GM19023 (cell line): ENCODE data around the gene LSR.
"Not testable (repeated sequence)": the region's sequence is repeated elsewhere in the genome, so short reads cannot be mapped to it uniquely, and the experiment has no call there.

Source experiments
- ATAC-seq: cut with Tn5 transposase; IDR thresholded peaks from one replicate; pipeline ENCODE4 v1.9.1; 2021; ENCODE audit warnings: mild to moderate bottlenecking, moderate library complexity; ENCODE audit not compliant: unreplicated experiment

The LSR gene

DNA sequence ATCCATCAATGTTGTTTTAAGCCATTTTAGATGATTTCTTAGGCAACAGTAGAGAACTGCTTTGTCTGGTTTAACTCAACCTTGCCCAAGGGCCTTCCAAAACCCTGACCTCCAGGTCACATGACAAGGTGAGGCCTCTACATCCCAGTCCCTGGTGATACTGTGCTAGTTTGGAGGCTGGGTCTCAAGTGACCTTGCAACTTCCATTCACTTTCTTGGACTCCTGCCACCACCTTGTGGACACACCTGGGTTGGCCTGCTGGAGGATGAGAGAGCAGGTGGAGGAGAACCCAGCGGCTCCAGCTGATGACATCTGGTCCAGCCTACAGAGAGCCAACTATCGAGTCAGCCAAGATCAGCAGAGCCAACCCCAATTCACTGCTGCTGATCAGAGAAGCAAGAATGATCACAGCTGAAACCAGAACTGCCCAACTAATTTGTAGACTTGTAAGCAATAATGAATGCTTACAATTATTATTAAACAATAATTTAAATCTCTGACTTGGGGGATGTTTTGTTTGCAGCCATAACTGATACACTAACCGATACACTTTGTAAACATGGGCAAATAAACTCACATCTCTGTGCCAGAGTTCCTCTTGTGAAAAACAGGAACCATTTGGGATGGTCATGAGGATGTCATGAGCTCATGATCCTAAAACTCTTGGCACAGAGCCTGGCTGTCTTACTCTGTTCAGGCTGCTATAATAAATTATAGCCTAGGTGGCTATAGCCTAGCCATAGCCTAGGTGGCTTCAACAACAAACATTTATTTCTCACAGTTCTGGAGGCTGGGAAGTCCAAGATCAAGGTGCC, 31.8 kb upstream of the LSR start:
- no peak for ATAC-seq

DNA sequence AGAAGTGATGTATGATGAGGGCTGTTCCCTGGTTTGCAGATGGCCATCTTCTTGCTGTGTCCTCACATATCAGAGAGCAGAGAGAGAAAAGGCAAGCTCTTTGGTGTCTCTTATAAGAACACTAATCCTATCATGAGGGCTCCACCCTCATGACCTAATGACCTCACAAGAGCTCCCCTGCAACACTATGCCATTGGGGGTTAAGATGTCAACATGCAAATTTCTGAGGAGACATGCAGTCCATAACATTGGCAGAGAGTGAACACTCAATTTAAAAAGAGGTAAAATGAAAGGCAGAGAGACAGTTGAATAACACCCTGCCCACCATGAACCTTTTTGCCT, 31.2 kb upstream of the LSR start:
- no peak for ATAC-seq

DNA sequence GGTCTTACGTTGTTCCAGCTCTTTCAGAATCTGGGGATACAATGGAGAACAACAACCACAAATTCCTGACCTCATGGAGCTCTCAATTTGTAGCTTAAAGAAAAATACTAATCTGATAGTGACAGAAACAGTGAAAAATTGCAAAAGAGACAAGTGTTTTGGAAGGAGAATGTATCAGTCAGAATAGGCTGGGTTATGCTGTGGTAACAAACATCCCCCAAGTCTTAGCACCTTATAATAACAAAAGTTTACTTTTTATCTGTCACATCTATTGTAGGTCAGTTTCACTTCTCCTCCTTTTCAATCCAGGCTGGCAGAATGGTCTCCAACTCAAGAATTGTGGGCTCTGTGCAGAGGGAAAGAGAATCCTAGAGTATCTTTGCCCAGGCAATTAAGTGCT, 29.8 kb upstream of the LSR start:
- ATAC-seq: no peak

DNA sequence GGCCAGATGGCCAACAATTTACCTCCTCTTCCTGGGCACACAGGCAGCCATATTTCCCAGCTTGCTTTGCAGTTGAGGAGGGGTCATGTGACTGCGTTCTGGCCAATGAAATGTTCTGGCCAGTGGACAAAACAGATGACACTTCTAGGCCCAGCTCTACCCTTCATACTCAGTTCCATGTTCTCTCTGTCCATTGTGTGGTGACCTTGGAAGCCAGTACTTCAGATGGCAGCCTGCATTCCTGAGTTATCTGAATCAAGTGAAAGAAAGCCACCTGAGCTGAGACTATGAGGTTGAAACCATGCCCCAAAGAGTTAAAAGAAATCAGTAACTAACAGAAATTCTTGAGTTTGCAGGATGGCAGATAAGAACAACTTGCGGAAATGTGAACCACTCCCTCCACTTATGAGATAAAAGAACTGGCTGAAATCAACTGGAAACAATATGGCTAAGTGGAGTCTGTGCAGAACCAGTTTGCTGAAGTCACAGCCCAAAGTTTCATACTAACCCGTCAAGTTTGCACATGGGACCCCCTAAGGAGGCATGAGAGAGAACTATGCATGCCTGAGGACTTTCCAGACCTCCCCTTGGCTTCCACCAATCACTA, 28.4 kb upstream of the LSR start:
- no peak for ATAC-seq

DNA sequence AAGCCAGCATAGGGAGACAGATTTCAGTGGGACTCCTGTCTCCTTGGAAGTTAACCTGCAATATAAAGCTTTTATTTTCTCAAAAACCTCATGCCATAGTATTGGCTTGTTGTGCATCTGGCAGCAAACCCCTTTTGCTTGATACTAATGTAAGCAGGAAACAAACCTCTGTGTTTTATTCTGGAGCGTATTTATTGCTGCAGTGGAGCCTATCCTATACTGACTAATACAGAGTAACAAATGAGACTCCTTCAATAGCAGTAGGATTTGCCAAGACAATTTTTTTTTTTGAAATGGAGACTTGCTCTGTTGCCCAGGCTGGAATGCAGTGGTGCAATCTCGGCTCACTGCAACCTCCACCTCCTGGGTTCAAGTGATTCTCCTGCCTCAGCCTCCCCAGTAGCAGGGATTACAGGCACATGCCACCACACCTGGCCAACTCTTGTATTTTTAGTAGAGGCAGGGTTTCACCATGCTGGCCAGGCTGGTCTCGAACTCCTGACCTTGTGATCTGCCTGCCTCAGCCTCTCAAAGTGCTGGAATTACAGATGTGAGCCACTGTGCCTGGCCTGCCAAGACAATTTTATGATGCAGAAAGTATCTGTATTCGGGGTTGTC, 27.7 kb upstream of the LSR start:
- not testable (repeated sequence) for ATAC-seq

DNA sequence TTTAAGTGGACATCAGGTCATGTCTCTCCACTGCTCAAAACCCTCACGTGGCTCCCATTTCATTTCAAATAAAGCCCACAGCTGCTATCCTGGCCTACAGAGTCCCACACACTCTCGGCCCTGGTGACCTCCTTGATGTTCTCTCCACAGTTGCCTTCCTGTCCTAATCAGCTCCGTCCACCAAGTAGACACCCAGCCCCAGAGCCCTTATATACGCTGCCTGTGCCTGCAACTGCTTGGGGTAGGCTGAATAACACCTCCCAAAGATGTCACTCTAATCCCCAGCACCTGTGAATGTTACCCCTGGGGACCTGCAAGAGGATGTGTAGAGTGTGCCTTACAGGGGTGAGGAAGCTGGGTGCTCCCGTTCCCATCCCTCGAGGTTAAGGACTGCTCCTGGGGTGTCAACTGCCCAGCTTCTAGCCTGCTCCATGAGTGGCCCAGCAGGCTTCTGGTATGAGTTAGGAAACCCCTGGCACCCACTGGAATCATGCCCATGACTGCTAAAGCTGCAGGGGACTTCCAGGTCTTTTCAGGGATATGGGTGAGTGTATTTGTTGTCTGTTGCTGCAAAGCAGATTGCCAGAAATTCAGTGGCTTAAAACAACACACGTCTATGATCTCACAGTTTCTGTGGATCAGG, 26.3 kb upstream of the LSR start:
- ATAC-seq: no peak

DNA sequence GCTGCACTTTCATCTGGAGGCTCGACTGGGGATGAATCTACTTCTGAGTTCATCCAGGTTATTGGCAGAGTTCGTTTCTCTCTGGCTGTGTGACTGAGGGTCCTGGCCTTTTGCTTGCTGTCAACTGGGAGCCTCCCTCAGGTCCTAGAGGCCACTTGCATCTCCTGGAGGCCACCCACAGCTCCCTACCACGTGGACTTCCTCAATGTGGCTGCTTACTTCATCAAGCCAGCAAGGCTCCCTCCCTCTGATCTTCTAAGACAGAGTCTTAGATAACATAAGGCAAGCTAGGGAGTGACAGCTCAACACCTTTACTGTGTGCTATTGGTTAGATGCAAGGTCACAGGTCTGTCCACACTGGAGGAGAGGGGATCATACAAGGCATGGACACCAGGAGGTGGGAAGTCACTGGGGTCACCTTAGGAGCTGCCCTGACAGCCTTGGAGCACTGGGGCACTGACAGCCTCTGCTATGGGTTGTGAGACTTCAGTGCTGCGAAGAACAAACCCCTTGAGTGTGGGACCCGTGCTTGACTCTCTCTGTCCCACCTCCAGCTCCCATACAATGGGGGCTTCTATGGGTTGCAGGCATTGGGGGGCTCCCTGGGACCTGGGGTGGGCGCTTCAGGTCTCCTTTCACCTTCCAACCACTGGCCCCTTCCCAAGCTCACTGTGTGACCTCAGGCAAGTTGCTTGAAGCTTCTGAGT, 25.6 kb upstream of the LSR start:
- ATAC-seq: no peak

DNA sequence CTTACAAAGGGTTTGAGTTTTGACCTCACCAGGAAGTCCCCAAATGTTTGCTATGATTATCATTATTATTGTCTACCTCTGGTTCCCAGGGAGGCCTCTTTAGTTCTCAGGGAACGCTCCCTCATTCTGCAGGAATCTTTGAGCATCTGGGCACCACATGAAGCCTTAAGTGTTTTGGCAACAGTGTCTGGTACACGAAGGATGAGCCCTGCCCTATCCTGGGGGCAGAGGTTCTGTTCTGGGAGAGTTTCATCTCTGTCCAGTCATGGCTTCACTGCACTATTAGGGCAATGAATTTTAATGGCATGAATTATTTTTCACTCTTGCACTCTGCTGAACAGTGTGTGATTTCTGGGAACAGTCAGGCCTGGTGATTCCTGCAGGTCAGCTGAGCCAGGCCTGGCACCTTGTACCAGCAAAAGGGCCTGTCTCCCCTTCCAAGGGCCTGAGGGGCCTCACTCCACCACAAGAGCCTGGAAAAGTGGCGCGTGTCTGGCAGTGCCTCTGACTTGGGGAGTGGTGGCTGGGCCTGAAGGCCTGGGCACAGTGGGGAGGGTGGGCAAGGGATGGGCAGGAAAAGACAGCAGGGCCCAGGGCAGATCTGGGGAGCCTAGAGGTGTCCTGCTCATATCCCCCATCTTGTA, 24.8 kb upstream of the LSR start:
- no peak for ATAC-seq

DNA sequence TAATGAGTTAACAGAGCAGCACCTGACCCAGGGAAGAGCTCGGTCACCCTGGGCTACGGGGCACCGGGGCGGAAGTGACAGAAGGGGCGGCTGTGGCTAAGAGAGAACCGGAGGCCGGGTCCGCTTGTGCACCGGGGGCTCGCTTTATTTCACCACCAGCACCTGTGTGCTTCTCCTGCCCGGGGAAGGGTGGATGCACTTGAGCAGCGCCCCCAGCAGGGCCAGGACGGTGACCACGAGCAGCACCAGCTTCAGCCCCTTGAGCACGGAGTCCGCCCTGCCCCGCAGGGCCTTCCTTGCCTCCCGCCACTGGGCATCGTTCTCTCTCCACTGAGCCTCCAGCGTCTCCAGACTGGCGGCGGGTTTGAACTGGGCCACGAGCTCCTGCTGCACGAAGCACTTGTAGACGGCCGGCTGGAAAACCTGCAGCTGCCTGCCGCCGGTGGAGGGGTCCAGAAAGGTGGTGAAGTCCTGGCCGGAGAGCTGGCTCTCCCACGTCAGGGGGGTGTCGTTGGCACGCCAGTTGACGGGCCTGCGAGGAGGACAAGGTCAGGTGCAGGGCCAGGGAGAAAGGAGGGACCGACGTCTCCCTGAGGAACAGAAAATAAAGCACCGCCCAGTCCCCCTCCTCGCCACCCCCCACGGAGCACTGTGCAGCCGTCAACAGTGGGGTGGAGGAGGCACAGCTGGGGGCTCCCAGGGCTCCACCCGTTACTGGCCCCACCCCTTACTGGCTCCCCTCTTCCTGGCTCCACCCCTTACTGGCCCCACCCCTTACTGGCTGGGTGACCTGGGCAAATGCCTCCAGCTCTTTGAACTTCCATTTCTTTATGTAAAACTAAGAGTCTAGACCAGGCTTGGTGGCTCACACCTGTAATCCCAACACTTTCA, 23.9 kb upstream of the LSR start:
- no peak for ATAC-seq

DNA sequence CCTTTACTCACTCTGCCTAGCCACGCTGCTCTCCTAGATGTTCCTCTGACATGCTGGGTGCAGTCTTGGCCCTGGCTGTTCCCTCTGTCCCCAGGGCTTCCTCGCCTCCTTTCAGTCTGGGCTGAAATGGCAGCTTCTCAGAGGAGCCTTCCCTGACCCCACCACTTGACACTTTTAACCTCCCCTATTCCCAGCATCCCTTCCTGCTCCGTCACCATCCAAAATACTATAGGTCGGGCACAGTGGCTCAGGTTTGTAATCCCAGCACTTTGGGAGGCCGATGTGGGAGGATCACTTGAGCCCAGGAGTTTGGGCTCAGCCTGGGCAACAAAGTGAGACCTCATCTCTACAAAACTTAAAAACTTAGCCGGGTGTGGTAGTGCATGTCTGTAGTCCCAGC, 22.9 kb upstream of the LSR start:
- no peak for ATAC-seq

DNA sequence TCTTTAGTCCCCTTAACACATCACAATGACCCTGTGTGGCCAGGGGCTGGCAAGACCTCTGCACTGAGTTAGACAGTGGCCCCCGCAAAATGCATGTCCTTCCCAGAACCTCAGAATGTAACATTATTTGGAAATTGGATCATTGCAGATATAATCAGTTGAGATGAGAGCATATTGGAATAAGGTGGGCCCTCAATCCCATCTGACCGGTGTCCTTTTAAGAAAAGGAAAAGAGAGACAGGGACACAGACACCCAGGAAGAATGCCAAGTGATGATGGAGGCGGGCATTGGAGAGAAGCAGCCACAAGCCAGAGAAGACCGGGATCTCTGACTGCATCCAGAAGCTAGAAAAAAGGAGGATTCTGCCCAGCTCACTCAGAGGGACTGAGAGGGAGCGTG, 22.1 kb upstream of the LSR start:
- no peak for ATAC-seq

DNA sequence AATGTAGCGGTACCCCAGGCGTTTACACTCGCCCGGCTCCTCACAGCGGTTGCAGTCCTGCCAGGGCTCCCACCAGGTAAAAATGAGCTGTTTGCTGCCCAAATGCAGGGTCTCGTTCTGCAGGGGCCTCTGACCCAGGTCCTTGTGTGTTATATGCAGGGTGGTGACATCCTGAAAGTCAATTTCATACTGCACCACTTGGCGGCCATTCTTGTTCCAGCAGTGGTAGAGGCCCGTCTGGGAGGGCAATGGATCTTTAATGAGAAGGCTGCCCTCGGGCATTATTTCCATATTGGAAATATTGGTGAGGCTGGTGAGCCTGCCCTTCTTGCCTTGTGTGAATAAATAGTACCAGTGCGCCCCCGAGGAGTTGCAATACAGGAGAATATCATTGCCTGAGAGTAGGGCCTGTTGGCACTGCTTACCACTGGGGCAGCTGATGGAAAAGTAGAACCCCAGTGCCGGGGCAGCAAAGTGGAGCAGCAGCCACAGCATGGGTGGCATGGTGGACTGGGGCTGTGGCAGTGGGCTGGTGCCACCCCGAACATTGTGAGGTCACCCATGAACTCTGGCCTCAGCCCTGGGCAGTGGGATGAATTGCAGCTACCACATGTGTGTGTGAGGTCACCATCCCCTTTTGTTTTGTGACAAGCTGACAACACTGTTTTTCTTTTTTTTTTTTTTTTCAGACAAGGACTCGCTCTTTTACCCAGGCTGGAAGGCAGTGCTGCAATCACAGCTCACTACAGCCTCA, 20.4 kb upstream of the LSR start, which contains the start of gene FAM187B:
Gene FAM187B (minus strand): TSS at position 563 of the 754 bp plus-strand sequence. CDS start 59 bp downstream, at position 504.
- ATAC-seq: no peak

DNA sequence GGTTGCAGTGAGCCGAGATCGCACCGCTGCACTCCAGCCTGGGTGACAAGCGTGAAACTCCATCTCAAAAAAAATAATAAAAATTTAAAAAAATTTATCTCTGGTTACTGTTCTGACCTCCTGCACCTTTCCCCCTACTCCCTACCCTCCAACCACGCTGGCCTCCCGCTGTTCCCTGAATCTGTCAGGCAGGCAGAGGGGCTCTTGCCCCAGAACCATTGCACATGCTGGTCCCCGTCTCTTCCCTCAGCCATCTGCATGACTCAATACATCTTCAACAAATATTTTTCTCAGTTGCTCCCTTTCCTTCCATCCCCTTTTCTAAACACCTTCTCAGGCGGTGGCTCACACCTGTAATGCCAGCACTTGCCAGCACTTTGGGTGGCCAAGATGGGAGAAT, 19.2 kb upstream of the LSR start:
- no peak for ATAC-seq

DNA sequence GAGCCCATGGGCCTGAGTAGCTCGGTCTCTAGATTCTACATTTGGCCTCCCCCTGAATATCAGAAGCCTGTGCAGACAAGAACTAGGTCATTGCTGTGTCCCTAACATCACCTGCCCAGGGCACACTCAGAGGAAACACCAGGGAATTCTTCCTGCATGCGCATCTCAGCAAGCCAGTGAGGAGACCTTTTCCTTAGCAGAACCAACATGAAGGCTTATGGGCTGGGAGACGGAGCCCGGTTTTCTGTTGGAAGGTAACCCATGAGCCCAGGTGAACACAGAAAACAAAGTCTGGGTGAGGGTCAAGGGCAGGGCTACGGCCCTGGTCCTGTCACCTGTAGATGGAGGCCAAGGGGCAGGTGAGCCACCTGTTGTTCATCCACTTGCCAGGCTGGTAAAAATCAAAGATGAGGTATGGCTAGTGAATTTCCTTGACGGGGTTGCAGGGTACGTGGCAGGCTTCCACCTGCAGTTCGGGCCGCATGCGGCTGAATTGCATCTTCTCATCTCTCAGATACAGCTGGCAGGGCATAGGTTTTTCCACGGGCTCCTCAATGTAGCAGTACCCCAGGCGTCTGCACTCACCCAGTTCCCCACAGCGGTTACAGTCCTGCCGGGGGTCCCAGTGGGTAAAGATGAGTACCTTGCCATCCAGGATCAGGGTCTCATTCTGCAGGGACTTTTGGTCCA, 16.7 kb upstream of the LSR start:
- no peak for ATAC-seq

DNA sequence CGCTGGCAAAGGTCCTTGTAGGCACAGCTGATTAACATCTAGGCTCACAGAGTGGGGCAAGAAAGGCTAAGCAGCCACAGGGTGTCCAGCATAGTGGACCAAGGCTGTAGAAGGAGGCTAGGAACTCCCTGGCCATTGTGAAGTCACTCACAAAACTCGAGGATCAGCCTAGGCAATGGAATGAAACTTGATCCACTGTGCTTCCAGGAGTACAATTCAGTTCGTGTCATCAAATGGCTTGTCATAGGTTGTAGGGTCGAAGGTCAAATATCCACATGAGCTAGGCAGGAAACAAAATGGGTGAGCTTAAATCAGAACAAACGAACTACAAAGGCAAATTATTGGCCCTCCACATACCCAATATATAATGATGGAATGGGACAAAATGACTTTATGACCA, 15.9 kb upstream of the LSR start:
- no peak for ATAC-seq

DNA sequence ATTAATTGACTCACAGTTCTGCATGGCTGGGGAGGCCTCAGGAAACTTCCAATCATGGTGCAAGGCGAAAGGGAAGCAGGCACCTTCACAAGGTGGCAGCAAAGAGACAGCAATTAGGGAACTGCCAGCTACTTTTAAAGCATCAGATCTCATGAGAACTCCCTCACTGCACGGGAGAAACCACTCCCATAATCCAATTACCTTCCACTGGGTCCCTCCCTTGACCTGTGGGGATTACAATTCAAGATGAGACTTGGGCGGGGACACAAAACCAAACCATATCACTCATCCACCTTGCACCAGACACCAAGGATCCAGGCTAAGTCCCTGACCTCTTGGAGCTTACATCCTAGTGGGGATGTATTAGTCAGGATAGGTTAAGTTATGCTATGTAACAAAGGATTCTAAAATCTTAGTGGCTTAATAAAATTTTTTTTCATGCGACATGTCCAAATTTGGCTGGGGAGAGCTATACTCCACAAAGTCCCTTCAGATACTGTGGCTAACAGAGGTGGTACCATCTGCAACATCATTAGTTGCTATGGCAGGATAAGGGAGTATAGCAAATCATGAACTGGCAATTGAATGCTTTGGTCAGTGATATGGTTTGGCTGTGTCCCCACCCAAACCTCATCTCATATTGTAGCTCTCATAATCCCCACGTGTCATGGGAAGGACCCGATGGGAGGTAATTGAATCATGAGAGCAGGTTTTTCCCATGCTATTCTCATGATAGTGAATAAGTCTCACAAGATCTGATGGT, 12.0 kb upstream of the LSR start:
- no peak for ATAC-seq

DNA sequence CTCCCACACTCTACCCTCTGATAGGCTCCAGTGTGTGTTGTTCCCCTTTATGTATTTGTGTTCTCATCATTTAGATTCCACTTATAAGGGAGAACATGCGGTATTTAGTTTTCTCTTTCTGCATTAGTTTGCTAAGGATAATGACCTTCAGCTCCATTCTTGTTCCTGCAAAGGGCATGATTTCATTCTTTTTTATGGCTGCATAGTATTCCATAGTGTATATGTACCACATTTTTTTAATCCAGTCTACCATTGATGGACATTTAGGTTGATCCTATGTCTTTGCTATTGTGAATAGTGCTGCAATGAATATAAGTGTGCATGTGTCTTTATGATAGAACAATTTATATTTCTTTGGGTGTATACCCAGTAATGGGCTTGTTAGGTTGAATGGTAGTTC, 9.2 kb upstream of the LSR start:
- not testable (repeated sequence) for ATAC-seq

DNA sequence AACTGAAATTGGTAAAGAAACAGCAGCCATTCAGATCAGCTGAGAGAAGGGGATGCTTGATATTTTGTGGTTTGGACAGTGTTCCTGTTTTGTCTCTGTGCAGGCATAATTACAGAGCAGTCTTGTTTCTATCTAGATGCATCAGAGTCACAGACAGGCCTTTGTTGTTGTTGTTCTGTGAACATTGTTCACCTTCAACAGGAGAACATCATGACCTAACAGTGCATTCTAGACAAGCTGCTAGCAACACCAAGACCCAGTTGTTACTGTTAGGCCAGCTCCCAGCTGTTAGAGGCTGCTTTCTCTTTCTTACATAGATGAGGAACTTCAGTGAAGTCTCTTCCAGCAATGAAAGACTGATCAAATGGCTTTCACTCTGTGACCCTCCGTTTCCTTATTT, 8.5 kb upstream of the LSR start:
- ATAC-seq: no peak
